BJ (cell line): ENCODE measurements around the gene HS6ST2. TPM values are rescaled to one million over a fixed set of nuclear protein-coding genes. Genes with fewer than 3 reads are reported as not detected.

ENCODE experiments used
- CTCF ChIA-PET: fragments of 350-600 bp; formaldehyde crosslinking; extraction: SDS; loops from one replicate; lab custom pipeline; 2021; ENCODE audit warnings: antibody characterized with exemption, inconsistent platforms; lab: Yijun Ruan, JAX
- POLR2A ChIA-PET: fragments of 300-600 bp; sonication (Branson Sonifier 250); formaldehyde crosslinking; extraction: SDS; loops from one replicate; lab custom pipeline; 2021; ENCODE audit warnings: antibody characterized with exemption; lab: Charles Lee
- DNase-seq: peaks from one replicate; pipeline ENCODE4 v3.0.0-alpha.2; 2011; ENCODE audit warnings: low read depth
- H3K27me3 ChIP-seq: 2 replicates; pipeline ENCODE4 v1.6.0; 2011; ENCODE audit warnings: low read length; ENCODE audit not compliant: control insufficient read depth, insufficient read depth
- H3K36me3 ChIP-seq: 2 replicates; pipeline ENCODE4 v1.5.1; 2011; ENCODE audit warnings: low read length; ENCODE audit not compliant: control insufficient read depth, insufficient read depth
- H3K4me3 ChIP-seq: 2 replicates; pipeline ENCODE4 v1.5.1; 2011; ENCODE audit warnings: low read depth, mild to moderate bottlenecking, control low read depth, low read length
- CTCF ChIP-seq: IDR thresholded peaks from 2 replicates; pipeline ENCODE4 v1.5.1; 2011; ENCODE audit warnings: low read depth, mild to moderate bottlenecking, control low read depth, inconsistent platforms, low read length, moderate library complexity; ENCODE audit not compliant: insufficient read depth
- polyA plus RNA-seq: library from polyadenylated mRNA; depleted of rRNA; stranded (reverse); fragments of >200 nt; gene quantifications from 2 replicates; pipeline ENCODE4 v1.2.3, GENCODE V29; 2011

HS6ST2 gene
- polyA plus RNA-seq, 1 experiment: not detected

- TF ChIP-seq CTCF: no peak
- CTCF ChIA-PET: no interaction called here
- no peaks in the 10 kb centered on the region for H3K27me3 ChIP-seq
- POLR2A ChIA-PET: no interaction called here
- H3K4me3 ChIP-seq: no peak overlapping the region
- no peaks in the 10 kb centered on the region for H3K36me3 ChIP-seq
- no peak for DNase-seq
These were observed 120.5 kb downstream of the HS6ST2 start for GRCh38 chrX:132837967-132838366.

- no peak for TF ChIP-seq CTCF
These were observed 121.3 kb downstream of the HS6ST2 start for GRCh38 chrX:132837126-132837525.

GRCh38 chrX:132836471-132836870 lies 122.0 kb downstream of the HS6ST2 start:
- H3K27me3 ChIP-seq: no peaks in the 10 kb centered on the region
- TF ChIP-seq CTCF: no peak
- no peaks in the 10 kb centered on the region for H3K36me3 ChIP-seq
- POLR2A ChIA-PET: no interaction called here
- H3K4me3 ChIP-seq: no peak overlapping the region
- no peak for DNase-seq
- CTCF ChIA-PET: no interaction called here

More at GRCh38 chrX:132837126-132837525, 121.3 kb downstream of the HS6ST2 start:
- CTCF ChIA-PET: no interaction called here
- no peaks in the 10 kb centered on the region for H3K27me3 ChIP-seq
- H3K36me3 ChIP-seq: no peaks in the 10 kb centered on the region
- no peak overlapping the region for H3K4me3 ChIP-seq
- POLR2A ChIA-PET: no interaction called here
- DNase-seq: no peak

- DNase-seq: no peak
These were observed 123.7 kb downstream of the HS6ST2 start for GRCh38 chrX:132834741-132835140.

GRCh38 chrX:132834109-132834508 lies 124.3 kb downstream of the HS6ST2 start:
- POLR2A ChIA-PET: no interaction called here

More at GRCh38 chrX:132834741-132835140, 123.7 kb downstream of the HS6ST2 start:
- H3K27me3 ChIP-seq: no peaks in the 10 kb centered on the region
- no peaks in the 10 kb centered on the region for H3K36me3 ChIP-seq
- no peak for TF ChIP-seq CTCF
- ChIA-PET POLR2A (no interaction called here), CTCF (interaction anchor here (1.4 kb wide), 1 partner anchor 15 kb away, joined by 3 read pairs; no protein-coding TSS in a partner anchor)
- H3K4me3 ChIP-seq: no peak overlapping the region

More at GRCh38 chrX:132834109-132834508, 124.3 kb downstream of the HS6ST2 start:
- CTCF ChIA-PET: interaction anchor here (1.4 kb wide), 1 partner anchor 14 kb away, joined by 3 read pairs; no protein-coding TSS in a partner anchor
- no peak for DNase-seq
- H3K36me3 ChIP-seq: no peaks in the 10 kb centered on the region
- TF ChIP-seq CTCF: no peak
- H3K27me3 ChIP-seq: no peaks in the 10 kb centered on the region
- H3K4me3 ChIP-seq: no peak overlapping the region
